ENCODE measurements around the gene DCP1B. TPM values are rescaled to one million over a fixed set of nuclear protein-coding genes. Genes with fewer than 3 reads are reported as not detected.

DCP1B gene
- total and polyA plus RNA-seq, 7 donors: 5.5 to 47.7 (median 24.8) TPM

DNA sequence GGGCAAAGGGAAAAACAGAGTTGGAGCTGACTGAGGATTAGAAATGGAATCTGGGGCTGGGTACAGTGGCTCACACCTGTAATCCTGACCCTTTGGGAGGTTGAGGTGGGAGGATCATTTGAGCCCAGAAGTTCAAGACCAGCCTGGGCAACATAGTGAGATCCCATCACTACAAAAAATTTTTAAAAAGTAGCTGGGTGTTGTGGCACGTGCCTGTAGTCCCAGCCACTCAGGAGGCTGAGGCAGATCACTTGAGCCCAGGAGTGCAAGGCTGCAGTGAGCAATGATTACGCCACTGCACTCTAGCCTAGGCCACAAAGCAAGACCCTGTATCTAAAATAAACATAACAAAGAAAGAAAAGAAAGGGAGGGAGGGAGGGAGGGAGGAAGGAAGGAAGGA is 14.9 kb upstream of the DCP1B start:
- no peak overlapping the region for H3K4me3 ChIP-seq
- H3K27ac ChIP-seq: peak overlapping the region in 1 of 4 donors; percentile 80
- no peak for TF ChIP-seq POLR2A (IDR thresholded peaks at IDR 0.05)
- TF ChIP-seq CTCF (IDR thresholded peaks at IDR 0.05): no peak
- no peak for TF ChIP-seq EP300 (IDR thresholded peaks at IDR 0.05)
- no peaks in the 10 kb centered on the region for H3K9me3 ChIP-seq
- H3K36me3 ChIP-seq: no peaks in the 10 kb centered on the region
- peaks cover 0 to 45% (median 31%) of the 10 kb centered on the region in 4 donors for H3K4me1 ChIP-seq
- intact Hi-C loops (cut with DNase I): no loop called here
- no peak for DNase-seq
- no peaks in the 10 kb centered on the region for H3K27me3 ChIP-seq
- WGBS, 2 donors: 86 to 89% methylated on average over 2 of the region's 2 CpGs

DNA sequence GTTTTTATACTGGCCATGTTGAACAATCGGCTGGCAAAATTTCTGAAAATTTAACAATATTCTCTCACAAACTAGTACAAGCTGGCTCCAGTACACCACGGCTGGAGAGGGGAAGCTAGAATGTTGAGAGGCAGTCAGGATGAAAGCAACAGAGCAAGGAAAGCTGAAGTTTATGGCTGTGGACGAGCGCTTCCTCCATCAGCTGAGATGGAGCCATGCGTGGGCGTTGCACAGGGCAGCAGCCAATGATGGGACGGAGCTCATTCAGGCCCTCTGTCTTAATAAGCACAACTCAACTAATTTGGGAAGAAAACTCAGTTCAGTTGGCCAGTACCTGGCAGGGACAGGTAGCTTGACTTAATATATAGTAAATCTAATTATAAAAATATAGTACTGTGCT is 14.1 kb upstream of the DCP1B start:
- intact Hi-C loops (cut with DNase I): no loop called here
- no peaks in the 10 kb centered on the region for H3K9me3 ChIP-seq
- no peak overlapping the region for H3K4me3 ChIP-seq
- TF ChIP-seq POLR2A (IDR thresholded peaks at IDR 0.05): no peak
- no peak for TF ChIP-seq EP300 (IDR thresholded peaks at IDR 0.05)
- no peak for TF ChIP-seq POLR2AphosphoS5 (IDR thresholded peaks at IDR 0.05)
- no peak for TF ChIP-seq CTCF (IDR thresholded peaks at IDR 0.05)
- no peaks in the 10 kb centered on the region for H3K27me3 ChIP-seq
- no peaks in the 10 kb centered on the region for H3K36me3 ChIP-seq
- peak overlapping the region in 2 of 4 donors; percentile 44 to 80 for H3K27ac ChIP-seq
- 85% methylated on average over 7 of the region's 7 CpGs for WGBS, 2 donors
- H3K4me1 ChIP-seq: peaks cover 0 to 47% (median 36%) of the 10 kb centered on the region in 4 donors
- no peak for DNase-seq

GRCh38 chr12:2017546-2018337 is 13.5 kb upstream of the DCP1B start:
- no peaks in the 10 kb centered on the region for H3K36me3 ChIP-seq
- H3K27ac ChIP-seq: peak overlapping the region in 2 of 4 donors; percentile 44 to 80
- TF ChIP-seq POLR2AphosphoS5 (IDR thresholded peaks at IDR 0.05): peak in 1 of 4 donors; percentile 11
- TF ChIP-seq EP300 (IDR thresholded peaks at IDR 0.05): no peak
- intact Hi-C loops (cut with DNase I): no loop called here
- H3K4me3 ChIP-seq: no peak overlapping the region
- DNase-seq: no peak
- no peaks in the 10 kb centered on the region for H3K27me3 ChIP-seq
- H3K4me1 ChIP-seq: peaks cover 0 to 48% (median 39%) of the 10 kb centered on the region in 4 donors
- no peaks in the 10 kb centered on the region for H3K9me3 ChIP-seq
- 57 to 70% methylated on average over 12 of the region's 12 CpGs for WGBS, 2 donors

- H3K4me3 ChIP-seq: no peak overlapping the region
- H3K4me1 ChIP-seq: peaks cover 0 to 55% (median 45%) of the 10 kb centered on the region in 4 donors
- intact Hi-C loops (cut with DNase I): no loop called here
- TF ChIP-seq POLR2A (IDR thresholded peaks at IDR 0.05) (no peak), CTCF (IDR thresholded peaks at IDR 0.05) (no peak), POLR2AphosphoS5 (IDR thresholded peaks at IDR 0.05) (no peak), EP300 (IDR thresholded peaks at IDR 0.05) (no peak)
- 84 to 85% methylated on average over 9 of the region's 9 CpGs for WGBS, 2 donors
- no peaks in the 10 kb centered on the region for H3K9me3 ChIP-seq
- no peaks in the 10 kb centered on the region for H3K27me3 ChIP-seq
- no peak for DNase-seq
- H3K27ac ChIP-seq: peak overlapping the region in 2 of 4 donors; percentile 44 to 80
- H3K36me3 ChIP-seq: no peaks in the 10 kb centered on the region
Measured at GRCh38 chr12:2016862-2017545, 12.7 kb upstream of the DCP1B start.

DNA sequence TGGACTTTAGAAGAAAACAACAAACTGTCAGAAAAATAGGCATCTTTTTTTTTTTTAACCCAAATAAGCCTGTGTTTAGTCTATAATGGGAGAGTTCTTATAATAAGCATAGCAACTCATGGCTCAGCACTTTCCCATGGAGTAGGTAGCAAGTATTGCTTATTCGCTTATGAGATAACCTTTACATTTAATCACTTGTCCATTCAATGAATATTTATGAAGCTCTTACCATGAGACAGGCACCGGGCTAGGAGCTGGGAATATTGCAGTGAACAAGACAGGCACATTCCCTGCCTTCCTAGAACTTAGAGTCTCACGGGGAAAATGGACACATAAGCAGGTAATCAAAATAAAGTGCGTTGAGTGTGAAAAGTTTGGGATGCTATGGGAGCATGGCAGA is 10.0 kb upstream of the DCP1B start:
- intact Hi-C loops (cut with DNase I): no loop called here
- H3K4me1 ChIP-seq: peaks cover 0 to 64% (median 51%) of the 10 kb centered on the region in 4 donors
- H3K27me3 ChIP-seq: no peaks in the 10 kb centered on the region
- TF ChIP-seq CTCF (IDR thresholded peaks at IDR 0.05) (no peak), POLR2AphosphoS5 (IDR thresholded peaks at IDR 0.05) (no peak), EP300 (IDR thresholded peaks at IDR 0.05) (no peak), POLR2A (IDR thresholded peaks at IDR 0.05) (no peak)
- WGBS, 2 donors: 77 to 84% methylated on average over 4 of the region's 4 CpGs
- peak overlapping the region; percentile 41 to 80 (median 74) for H3K27ac ChIP-seq
- H3K36me3 ChIP-seq: no peaks in the 10 kb centered on the region
- no peak for DNase-seq
- no peaks in the 10 kb centered on the region for H3K9me3 ChIP-seq
- no peak overlapping the region for H3K4me3 ChIP-seq
